CD14-positive monocyte (primary cell): ENCODE results near the gene UGT1A3. TPM values are rescaled to one million over a fixed set of nuclear protein-coding genes. Genes with fewer than 3 reads are reported as not detected.
"Not testable (repeated sequence)": the region's sequence is repeated elsewhere in the genome, so short reads cannot be mapped to it uniquely, and the experiment has no call there.

Source experiments
- DNase-seq, 3 donors: peaks; one replicate each; pipeline ENCODE4 v3.0.0-alpha.2; 2011 to 2022
- H2AFZ ChIP-seq: 2 replicates; pipeline ENCODE4 v1.6.0; 2012; ENCODE audit warnings: mild to moderate bottlenecking, low read depth, low read length, inconsistent platforms; ENCODE audit not compliant: insufficient read depth, poor library complexity, severe bottlenecking
- H3K27ac ChIP-seq, 2 donors: 1 replicate in 1 of 2; 2 replicates in 1 of 2; pipeline ENCODE4 v1.5.1; 2012 to 2013; ENCODE audit warnings: low read length in 2 of 2, control low read depth in 1 of 2, inconsistent platforms in 1 of 2, low read depth in 1 of 2, mild to moderate bottlenecking in 1 of 2
- H3K27me3 ChIP-seq, 2 donors: one replicate each; pipeline versions ENCODE4 v1.6.0 to v1.6.1; 2011 to 2013; ENCODE audit warnings: low read length in 2 of 2; ENCODE audit not compliant: control insufficient read depth in 2 of 2, insufficient read depth in 2 of 2
- H3K36me3 ChIP-seq, 2 donors: replicated peaks in 1 of 2; 1 replicate in 1 of 2; 2 replicates in 1 of 2; pipeline versions ENCODE4 v1.5.1 to v1.6.1; 2012 to 2013; ENCODE audit warnings: low read length in 2 of 2, control low read depth in 1 of 2, inconsistent platforms in 1 of 2, mild to moderate bottlenecking in 1 of 2; ENCODE audit not compliant: insufficient read depth in 2 of 2, control insufficient read depth in 1 of 2
- H3K4me1 ChIP-seq, 2 donors: 1 replicate in 1 of 2; 2 replicates in 1 of 2; pipeline versions ENCODE4 v1.5.1 to v1.6.1; 2012 to 2013; ENCODE audit warnings: low read length in 2 of 2, control low read depth in 1 of 2, inconsistent platforms in 1 of 2, mild to moderate bottlenecking in 1 of 2, moderate library complexity in 1 of 2; ENCODE audit not compliant: insufficient read depth in 2 of 2, control insufficient read depth in 1 of 2
- H3K4me2 ChIP-seq: replicated peaks from 2 replicates; pipeline ENCODE3; 2012; ENCODE audit warnings: low read length, moderate library complexity, mild to moderate bottlenecking; ENCODE audit not compliant: poor library complexity, severe bottlenecking; ENCODE audit errors: extremely low read depth
- H3K4me3 ChIP-seq, 3 experiments: fragments of 200-600 bp in 1 of 3; sonication (generic) in 1 of 3; replicated peaks in 1 of 3; 1 replicate in 2 of 3; 2 replicates in 1 of 3; pipeline ENCODE4 v1.5.1; 2011 to 2013; ENCODE audit warnings: low read length in 3 of 3, mild to moderate bottlenecking in 3 of 3, control low read depth in 2 of 3, low read depth in 2 of 3, inconsistent platforms in 1 of 3, moderate library complexity in 1 of 3
- H3K79me2 ChIP-seq: 2 replicates; pipeline ENCODE4 v1.6.0; 2012; ENCODE audit warnings: mild to moderate bottlenecking, control low read depth, inconsistent platforms, low read length, moderate library complexity; ENCODE audit not compliant: insufficient read depth
- H3K9ac ChIP-seq: 2 replicates; pipeline ENCODE4 v1.6.0; 2017; ENCODE audit warnings: low read length, mild to moderate bottlenecking; ENCODE audit not compliant: insufficient read depth, poor library complexity, severe bottlenecking
- H3K9me3 ChIP-seq, 2 donors: replicated peaks in 1 of 2; 1 replicate in 1 of 2; 2 replicates in 1 of 2; pipeline versions ENCODE4 v1.5.1 to v1.6.1; 2012 to 2013; ENCODE audit warnings: low read length in 2 of 2, control low read depth in 1 of 2; ENCODE audit not compliant: control insufficient read depth in 1 of 2, insufficient read depth in 1 of 2
- H4K20me1 ChIP-seq: 2 replicates; pipeline ENCODE4 v1.6.0; 2012; ENCODE audit warnings: mild to moderate bottlenecking, low read length, control low read depth, moderate library complexity; ENCODE audit not compliant: insufficient read depth
- H3K27ac Mint-ChIP-seq, 7 donors: one replicate each; pipeline ENCODE4 v1.8.0; 2020; ENCODE audit warnings: mild to moderate bottlenecking in 7 of 7, mixed read lengths in 7 of 7, moderate library complexity in 6 of 7, inconsistent platforms in 2 of 7
- H3K27me3 Mint-ChIP-seq, 3 donors: one replicate each; pipeline ENCODE4 v1.8.0; 2021 to 2022; ENCODE audit warnings: low read depth in 3 of 3, mild to moderate bottlenecking in 3 of 3, mixed read lengths in 3 of 3, moderate library complexity in 3 of 3, inconsistent platforms in 1 of 3
- H3K36me3 Mint-ChIP-seq, 2 donors: one replicate each; pipeline ENCODE4 v1.8.0; 2020; ENCODE audit warnings: mixed read lengths in 2 of 2, inconsistent platforms in 1 of 2, mild to moderate bottlenecking in 1 of 2
- H3K4me1 Mint-ChIP-seq: one replicate; pipeline ENCODE4 v1.8.0; 2020; ENCODE audit warnings: mild to moderate bottlenecking, mixed read lengths
- H3K4me3 Mint-ChIP-seq, 2 donors: one replicate each; pipeline ENCODE4 v1.8.0; 2020; ENCODE audit warnings: mild to moderate bottlenecking in 2 of 2, mixed read lengths in 2 of 2, moderate library complexity in 1 of 2
- H3K9me3 Mint-ChIP-seq, 7 donors: one replicate each; pipeline ENCODE4 v1.8.0; 2020 to 2022; ENCODE audit warnings: mixed read lengths in 7 of 7, mild to moderate bottlenecking in 6 of 7, moderate library complexity in 6 of 7, inconsistent platforms in 2 of 7
- CTCF ChIP-seq: fragments of 200-600 bp; IDR thresholded peaks from one replicate; pipeline ENCODE4 v1.8.0; 2022; ENCODE audit warnings: antibody characterized with exemption, mild to moderate bottlenecking
- WGBS: methylation state at CpG from one replicate; pipeline ENCODE4 v1.1.5; 2013; ENCODE audit warnings: missing lambda C conversion rate; ENCODE audit not compliant: insufficient coverage; 5-methylcytosine and 5-hydroxymethylcytosine counted together
- intact Hi-C, 2 donors: fragments of 100-400 bp; cut with micrococcal nuclease; formaldehyde crosslinking; loops; one replicate each; pipeline versions ENCODE4 v1.15.0 to v1.15.1; 2023
- polyA plus RNA-seq, 3 donors: library from polyadenylated mRNA; depleted of rRNA in 1 of 3; unstranded in 2 of 3; stranded (reverse) in 1 of 3; fragments of 300-500 nt in 2 of 3; fragments of >200 nt in 1 of 3; fragmentation: Illumina TruSeq in 2 of 3; gene quantifications; 1 replicate in 2 of 3; 2 replicates in 1 of 3; pipeline ENCODE4 v1.2.3, GENCODE V29; 2012 to 2021

The UGT1A3 gene
- polyA plus RNA-seq, 3 donors, result not detected

- H3K9me3 ChIP-seq, result peaks cover 10 to 14% of the 10 kb centered on the region in 2 donors
- H3K4me3 ChIP-seq, H3K27ac Mint-ChIP-seq, H3K4me1 ChIP-seq, H3K27ac ChIP-seq, H3K79me2 ChIP-seq, intact Hi-C loops, H3K27me3 ChIP-seq, H3K9ac ChIP-seq, H3K36me3 ChIP-seq, H3K36me3 Mint-ChIP-seq, H3K27me3 Mint-ChIP-seq, H3K4me1 Mint-ChIP-seq, H4K20me1 ChIP-seq, H3K4me2 ChIP-seq, H3K4me3 Mint-ChIP-seq, H2AFZ ChIP-seq, DNase-seq: not testable (repeated sequence)
- H3K9me3 Mint-ChIP-seq, result peaks cover 13 to 37% (median 22%) of the 10 kb centered on the region in 7 donors
- WGBS, result no CpG with 5 or more reads among the region's 2 CpGs
These were observed 22.6 kb downstream of the UGT1A3 start for GRCh38 chr2:233751212-233752009.

- no peak overlapping the region for H3K4me3 ChIP-seq
- no peaks in the 10 kb centered on the region for H4K20me1 ChIP-seq
- H3K27me3 Mint-ChIP-seq, result peaks cover 0 to 2% (median 2%) of the 10 kb centered on the region in 3 donors
- no peaks in the 10 kb centered on the region for H3K79me2 ChIP-seq
- H3K4me3 Mint-ChIP-seq, result no peak overlapping the region
- peaks cover 10 to 14% of the 10 kb centered on the region in 2 donors for H3K9me3 ChIP-seq
- 93% methylated on average over 40 of the region's 44 CpGs for WGBS
- no peak for TF ChIP-seq CTCF
- H3K27me3 ChIP-seq, result no peaks in the 10 kb centered on the region
- H2AFZ ChIP-seq, result no peak overlapping the region
- H3K36me3 ChIP-seq, result no peaks in the 10 kb centered on the region
- H3K4me2 ChIP-seq, result no peak overlapping the region
- H3K27ac Mint-ChIP-seq, result no peak overlapping the region
- no peaks in the 10 kb centered on the region for H3K36me3 Mint-ChIP-seq
- intact Hi-C loops, result no loop called here
- H3K27ac ChIP-seq, result no peak overlapping the region
- no peak for DNase-seq
- H3K4me1 ChIP-seq, result no peaks in the 10 kb centered on the region
- H3K4me1 Mint-ChIP-seq, result no peaks in the 10 kb centered on the region
- peaks cover 10 to 27% (median 16%) of the 10 kb centered on the region in 7 donors for H3K9me3 Mint-ChIP-seq
- no peak overlapping the region for H3K9ac ChIP-seq
These were observed 26.2 kb downstream of the UGT1A3 start for GRCh38 chr2:233754872-233755611.
